GM12801 (cell line): Measurements from ENCODE around the gene SDR42E1.

Source experiments
- CTCF ChIP-seq: IDR thresholded peaks from one replicate; pipeline ENCODE4 v1.5.1; 2011; ENCODE audit warnings: control low read depth; ENCODE audit not compliant: insufficient read length; ENCODE audit errors: extremely low read depth

SDR42E1 gene

GRCh38 chr16:82037251-82037650 lies 26.0 kb upstream of the SDR42E1 start:
- TF ChIP-seq CTCF, result no peak

- no peak for TF ChIP-seq CTCF
These were observed 23.8 kb upstream of the SDR42E1 start, which contains the start of gene HSD17B2 for GRCh38 chr16:82034981-82035612. Gene HSD17B2 (plus strand): TSS chr16:82035253. CDS start chr16:82035425, 172 bp downstream.

GRCh38 chr16:82033683-82034300 lies 22.5 kb upstream of the SDR42E1 start:
- no peak for TF ChIP-seq CTCF

GRCh38 chr16:82033006-82033405 lies 21.7 kb upstream of the SDR42E1 start:
- TF ChIP-seq CTCF, result no peak

GRCh38 chr16:82031116-82032084 lies 20.1 kb upstream of the SDR42E1 start:
- no peak for TF ChIP-seq CTCF

GRCh38 chr16:82027629-82028064 lies 16.4 kb upstream of the SDR42E1 start:
- TF ChIP-seq CTCF, result no peak

- no peak for TF ChIP-seq CTCF
These were observed 13.6 kb upstream of the SDR42E1 start for GRCh38 chr16:82024883-82025282.
